Hematopoietic multipotent progenitor cell (in vitro differentiated cells): ENCODE measurements around the gene SMARCD2. TPM values are rescaled to one million over a fixed set of nuclear protein-coding genes. Genes with fewer than 3 reads are reported as not detected.

Experiments used
- DNase-seq, 3 donors: peaks; one replicate each; pipeline ENCODE4 v3.0.0-alpha.2; 2011 to 2015; ENCODE audit warnings: low read depth in 2 of 3, low spot score in 2 of 3
- total RNA-seq: library from RNA; depleted of rRNA; stranded (reverse); fragments of >200 nt; gene quantifications from one replicate; pipeline ENCODE4 v1.2.3, GENCODE V29; 2012

Gene SMARCD2
- total RNA-seq, 1 donor: 211 TPM

DNA sequence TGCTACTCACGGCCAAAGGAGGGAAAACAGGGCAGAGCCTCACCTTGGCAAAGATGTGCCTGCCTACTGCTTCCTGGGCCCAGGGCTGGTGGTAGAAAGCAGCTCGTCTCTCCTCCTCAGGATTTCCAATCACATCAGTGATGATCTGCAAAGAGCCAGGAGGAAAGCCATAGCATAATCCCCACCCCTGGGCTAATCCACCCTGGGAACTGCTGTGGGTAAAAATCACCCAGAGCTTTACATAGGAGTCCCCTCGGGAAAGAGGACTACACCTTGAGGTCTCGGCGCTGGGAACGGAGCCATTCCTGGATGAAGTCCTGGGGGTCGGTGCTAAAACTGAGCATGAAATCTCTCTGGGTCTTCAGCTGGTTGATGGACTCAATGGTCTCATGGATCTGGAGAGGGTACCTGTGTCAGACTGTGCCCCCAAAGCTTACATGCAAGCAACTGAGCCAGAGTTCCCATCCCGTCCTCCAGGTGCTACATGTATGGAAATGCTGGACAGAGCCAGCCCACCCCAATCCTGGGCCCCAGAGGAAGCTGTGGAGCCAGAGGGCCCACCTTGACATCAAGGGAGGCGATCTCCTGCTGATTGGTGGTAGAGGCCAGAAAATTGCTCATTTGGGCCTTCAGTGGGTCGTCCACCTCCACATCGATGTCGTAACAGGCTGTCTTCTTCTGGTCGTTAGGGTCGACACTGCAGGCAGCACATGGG lies 9.3 kb downstream of the SMARCD2 start:
- no peak for DNase-seq

DNA sequence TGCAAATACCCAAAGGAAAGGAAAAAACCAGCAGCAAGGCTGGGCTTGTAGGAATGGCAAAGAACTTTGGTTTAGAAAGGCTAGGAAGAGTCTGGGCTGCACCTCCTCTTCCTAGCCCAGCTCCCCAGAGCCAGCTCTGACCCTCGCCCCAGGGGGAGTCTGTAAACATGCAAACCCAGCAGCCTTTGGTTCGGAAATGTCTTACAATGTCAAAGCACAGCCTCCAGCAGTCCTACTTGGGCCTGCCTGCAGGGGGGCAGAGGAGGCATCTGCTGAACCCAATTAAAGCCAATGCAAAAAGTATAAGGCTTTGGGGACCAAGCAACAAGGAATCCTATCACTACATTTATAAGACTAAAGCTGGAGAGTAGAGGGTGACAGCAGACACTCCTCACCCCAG lies 10.0 kb downstream of the SMARCD2 start:
- no peak for DNase-seq

DNA sequence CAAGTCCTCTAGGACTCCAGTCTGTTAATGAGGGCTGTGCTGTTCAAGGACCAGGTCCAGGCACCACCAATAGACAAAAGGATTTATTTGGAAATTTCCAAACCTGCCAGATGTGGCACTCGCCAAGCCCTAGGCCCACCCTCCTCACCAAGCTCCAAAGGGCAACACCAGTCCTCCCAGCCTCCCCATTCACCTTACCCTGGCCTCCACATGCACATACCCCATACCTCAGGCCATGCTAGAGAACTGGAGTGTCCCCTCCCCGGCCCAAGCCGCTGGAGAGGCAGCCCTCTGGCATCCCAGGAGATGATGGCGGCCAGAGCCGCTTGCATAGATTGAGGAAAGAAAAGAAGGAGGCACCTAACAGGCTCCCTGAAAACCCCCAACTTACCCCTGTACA lies 10.5 kb downstream of the SMARCD2 start:
- no peak for DNase-seq

DNA sequence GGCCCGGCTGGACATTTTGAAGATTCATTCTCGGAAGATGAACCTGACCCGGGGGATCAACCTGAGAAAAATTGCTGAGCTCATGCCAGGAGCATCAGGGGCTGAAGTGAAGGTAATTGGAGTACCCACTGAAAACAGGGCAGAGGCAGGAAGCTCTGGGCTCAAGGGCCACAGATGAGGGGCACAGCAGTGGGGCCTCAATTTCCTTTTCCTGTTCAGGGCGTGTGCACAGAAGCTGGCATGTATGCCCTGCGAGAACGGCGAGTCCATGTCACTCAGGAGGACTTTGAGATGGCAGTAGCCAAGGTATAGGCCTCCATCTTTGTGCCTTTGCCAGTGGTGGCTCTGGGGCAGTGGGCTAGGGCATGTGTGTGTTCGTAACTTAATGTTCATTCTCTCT lies 11.0 kb downstream of the SMARCD2 start:
- DNase-seq: no peak

DNA sequence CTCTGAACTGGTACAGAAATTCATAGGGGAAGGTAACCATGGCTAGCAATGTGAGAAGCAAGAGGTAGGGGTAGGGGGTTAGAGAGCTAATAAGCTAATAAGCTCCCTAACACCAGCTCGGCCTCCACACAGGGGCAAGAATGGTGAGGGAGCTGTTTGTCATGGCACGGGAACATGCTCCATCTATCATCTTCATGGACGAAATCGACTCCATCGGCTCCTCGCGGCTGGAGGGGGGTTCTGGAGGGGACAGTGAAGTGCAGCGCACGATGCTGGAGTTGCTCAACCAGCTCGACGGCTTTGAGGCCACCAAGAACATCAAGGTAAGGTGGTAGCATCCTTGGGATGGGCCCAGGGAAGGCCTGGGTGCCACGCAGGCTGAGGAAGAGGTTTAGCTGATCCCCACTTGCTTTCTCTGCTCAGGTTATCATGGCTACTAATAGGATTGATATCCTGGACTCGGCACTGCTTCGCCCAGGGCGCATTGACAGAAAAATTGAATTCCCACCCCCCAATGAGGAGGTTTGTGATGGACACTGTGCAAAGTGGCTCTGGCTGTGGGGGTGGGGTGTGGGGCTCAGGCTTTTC lies 11.5 kb downstream of the SMARCD2 start:
- no peak for DNase-seq

DNA sequence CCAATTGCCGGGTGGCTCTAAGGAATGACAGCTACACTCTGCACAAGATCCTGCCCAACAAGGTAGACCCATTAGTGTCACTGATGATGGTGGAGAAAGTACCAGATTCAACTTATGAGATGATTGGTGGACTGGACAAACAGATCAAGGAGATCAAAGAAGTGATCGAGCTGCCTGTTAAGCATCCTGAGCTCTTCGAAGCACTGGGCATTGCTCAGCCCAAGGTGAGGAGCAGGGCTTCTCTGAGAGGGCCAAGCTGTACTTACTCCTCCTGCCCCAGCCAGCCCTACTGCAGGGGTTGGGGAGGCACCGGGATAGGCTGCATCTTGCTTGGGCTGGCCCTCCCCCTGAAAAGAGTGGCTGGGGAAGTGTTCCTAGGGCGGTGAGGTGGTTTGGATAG lies 12.2 kb downstream of the SMARCD2 start:
- no peak for DNase-seq

DNA sequence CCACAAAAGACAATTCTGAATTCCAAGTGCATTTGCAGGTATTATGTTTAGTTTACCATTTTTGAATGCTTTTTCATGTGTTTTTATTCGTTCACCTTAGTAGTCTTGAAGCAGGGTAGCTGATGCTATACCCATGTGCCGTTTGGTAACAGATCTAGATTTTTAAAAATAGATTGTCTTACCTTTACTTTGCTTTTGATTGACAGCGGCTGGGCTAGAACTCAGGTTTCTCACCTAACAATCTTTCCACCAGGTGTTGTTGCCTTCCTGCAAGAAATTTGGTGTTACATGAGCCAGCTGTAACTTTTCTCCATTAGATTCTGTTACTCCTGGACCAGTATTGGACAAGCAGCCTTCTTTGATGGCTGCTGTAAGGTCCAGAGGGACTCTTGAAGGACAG lies 13.5 kb downstream of the SMARCD2 start:
- no peak for DNase-seq

DNA sequence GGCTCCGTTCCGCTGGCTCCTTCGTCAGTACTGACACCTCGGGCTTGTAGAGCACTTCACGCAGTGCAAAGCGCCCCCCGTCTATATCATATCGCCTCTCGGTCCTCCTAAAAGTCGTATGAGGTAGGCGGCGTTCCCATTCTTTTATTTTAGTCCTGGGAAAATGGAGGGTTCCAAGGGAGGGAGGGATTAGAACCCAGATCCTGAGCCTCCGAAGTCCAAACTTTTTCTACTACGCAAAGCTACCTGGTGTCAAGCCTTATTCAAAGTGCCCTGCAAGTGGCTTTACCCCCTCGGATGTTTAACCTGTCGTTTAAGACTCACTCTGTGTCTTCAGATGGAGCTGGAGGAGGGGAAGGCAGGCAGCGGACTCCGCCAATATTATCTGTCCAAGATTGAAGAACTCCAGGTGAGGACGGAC lies 14.7 kb downstream of the SMARCD2 start:
- DNase-seq: no peak

DNA sequence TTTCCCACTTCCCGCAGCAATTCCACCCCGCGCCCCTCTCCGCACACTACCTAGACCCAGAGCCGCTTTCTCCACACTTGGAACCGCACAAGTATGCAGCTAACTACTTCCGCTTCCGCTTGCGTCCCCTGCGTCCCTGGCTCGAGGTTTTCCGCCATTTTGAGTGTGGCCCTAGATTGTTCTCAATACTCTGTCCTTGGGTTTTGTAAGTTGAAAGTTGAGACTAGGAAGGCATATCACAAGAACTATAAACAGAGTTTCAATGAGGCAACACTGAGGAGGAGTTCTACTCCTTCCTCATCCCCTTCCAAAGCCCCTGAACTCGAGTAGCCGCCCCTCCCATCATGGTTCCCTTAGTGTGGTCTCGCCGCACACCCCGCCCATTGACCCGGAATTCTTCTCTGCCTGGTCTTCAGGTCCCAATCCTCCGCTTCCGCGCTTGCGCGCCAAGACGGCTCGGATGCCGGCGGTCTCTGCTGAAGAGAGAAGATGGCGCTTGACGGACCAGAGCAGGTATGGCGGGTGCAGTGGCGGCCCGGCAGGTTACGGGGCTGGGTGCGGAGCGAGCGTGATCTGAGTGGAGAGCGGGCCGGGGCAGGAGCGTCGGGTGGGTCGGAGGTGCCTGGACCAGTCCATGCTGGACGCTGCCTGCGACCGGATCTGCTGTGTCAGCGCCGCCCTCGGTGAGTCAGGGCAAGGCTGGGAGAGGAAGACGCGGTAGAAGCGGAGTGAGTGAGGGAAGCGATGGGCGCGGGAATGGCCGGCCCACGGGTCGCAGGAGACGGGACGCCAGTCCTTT lies 15.3 kb downstream of the SMARCD2 start, which contains the start of the genes FTSJ3 and PSMC5:
TSS of gene FTSJ3 (minus strand) at position 662 of the 799 bp plus-strand sequence. CDS start 761 bp downstream, outside the sequence.
TSS of gene PSMC5 (plus strand) at position 430 of the 799 bp plus-strand sequence. CDS start at position 490, 60 bp downstream.
- DNase-seq: peak; percentile 91 to 98 (median 97)

DNA sequence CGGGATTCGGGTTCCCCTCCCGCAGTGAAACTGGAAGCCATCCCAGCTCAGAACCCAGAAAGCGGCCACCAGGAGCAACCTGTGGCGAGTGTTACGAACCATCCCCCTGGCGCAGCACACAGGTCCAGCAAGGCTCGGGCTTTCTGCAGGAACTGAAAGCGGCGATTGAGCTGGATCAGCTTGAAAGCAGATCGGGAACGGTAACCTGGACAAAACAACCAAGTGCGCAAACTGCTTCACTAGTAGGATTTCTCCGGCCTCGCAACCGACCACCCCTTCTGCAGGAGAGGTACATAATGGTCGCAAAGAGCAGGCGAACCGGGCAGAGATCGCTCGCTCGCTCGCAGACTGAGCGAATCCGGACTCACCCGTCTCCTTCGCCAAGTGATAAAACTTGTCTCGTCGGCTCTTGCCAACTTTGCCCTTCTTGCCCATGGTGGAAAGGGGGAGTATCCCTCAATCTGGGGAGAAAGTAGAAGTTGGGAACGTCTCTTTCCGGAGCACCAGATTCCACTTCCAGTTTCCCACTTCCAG lies 15.9 kb downstream of the SMARCD2 start:
- no peak for DNase-seq

DNA sequence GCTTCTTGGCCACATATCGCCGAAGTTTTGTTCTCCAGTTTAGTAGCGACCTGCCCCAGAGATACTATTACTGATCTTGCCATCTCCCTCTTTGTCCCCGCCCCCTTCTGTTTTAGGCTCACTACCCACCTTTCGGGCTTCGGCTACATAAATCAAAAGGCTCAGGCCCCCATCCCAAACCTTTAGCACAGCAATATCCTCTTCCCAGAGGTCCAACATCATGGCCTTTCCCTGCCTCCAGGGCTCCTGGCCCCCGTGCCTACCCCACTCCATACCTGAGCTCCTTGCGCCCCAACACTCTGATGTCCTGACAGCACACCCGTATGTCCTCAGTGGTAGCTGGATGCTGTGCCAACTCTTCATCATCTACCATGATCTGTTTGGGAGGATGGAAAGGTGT lies 18.1 kb downstream of the SMARCD2 start:
- DNase-seq: no peak

DNA sequence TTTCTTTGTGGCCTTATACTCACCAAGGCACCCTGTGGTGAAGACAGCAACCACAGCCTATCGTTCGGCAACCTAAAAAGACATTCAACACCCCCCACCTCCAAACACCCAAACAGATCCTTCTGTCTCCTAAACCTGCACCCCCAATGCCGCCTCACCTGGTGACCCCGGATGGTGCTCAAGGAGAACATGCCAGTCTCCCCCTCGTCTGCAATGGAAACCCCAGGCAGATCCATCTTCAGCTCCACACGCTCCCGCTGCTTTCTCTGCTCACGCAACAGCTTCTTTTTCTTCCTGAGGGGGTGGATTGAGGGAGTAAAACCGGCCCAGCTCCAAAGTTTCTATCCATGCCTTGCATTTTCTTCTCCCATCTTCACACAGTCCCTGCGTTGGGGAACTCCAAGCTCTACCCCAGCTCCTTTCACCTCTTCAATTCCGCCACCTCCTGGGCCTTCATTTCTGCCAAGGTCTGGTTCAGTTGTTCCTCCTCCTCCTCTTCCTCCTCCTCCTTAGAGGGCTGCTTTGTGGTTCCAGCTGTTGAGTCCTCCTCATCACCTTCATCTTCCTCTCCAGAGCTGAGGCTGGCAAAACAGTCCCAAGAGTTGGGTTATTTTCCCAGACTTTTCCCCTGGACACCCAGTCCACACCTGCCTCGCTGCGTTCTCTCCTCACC lies 18.7 kb downstream of the SMARCD2 start:
- no peak for DNase-seq

DNA sequence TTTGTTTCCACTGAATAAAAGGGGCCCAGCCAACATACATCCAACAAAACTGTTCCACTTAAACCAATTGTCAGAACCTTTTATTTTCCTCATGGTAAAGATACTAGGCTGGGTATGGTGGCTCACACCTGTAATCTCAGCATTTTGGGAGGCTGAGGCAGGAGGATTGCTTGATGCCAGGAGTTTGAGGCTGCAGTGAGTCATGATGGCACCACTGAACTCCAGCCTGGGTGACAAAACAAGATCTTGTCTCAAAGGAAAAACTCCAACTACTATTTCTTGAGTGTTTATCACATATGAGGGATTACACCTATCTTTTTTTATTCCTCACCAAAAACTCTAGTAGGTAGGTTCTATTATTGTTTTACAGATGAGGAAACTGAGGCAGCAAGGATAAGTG lies 19.9 kb downstream of the SMARCD2 start:
- DNase-seq: no peak

DNA sequence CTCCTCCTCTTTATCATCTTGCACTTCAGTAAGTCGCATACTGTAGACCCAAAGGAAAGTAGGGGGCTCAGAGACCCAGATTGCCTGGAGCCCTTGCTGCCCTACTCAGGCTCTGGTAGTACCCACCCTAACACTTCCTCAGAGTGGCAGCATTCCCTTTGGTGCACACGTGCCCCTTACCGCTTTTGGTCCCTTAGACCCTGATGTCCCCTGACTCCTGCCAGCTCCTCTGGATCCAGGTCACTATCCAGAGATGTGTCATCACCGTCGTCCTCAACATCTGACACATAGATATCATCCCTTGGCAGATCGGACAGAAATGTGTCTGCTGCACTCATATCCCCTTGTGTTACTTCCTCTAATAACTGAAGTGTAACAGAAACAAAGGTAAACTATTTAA lies 20.7 kb downstream of the SMARCD2 start:
- DNase-seq: no peak

DNA sequence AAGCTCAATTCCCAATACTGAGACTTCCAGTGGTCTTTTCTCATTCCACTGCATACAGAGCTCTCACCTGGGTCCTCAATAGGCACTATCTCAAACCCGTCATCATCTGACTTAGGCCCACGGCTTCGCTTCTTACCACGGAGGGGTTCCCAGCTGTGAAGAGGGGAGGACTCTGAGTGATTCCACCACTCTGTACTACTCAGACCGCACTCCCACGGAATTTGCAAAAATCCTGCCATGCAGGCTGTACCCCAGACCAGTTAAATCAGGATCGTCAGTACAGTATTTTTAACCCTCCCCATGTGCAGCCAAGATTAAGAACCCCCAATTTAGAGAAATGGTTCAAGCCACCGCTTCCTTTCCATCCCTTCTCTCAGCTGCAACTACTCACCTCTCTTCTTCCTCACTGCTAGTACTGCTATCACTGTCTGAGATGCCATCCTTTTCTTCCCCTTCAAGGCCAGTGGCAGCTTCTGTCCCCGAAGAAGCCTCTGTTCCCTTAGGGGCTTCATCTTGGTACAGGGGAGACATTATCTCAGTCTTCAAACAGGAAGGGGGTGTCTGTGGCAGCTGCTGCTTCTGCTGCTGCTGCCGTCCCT lies 21.4 kb downstream of the SMARCD2 start:
- no peak for DNase-seq

DNA sequence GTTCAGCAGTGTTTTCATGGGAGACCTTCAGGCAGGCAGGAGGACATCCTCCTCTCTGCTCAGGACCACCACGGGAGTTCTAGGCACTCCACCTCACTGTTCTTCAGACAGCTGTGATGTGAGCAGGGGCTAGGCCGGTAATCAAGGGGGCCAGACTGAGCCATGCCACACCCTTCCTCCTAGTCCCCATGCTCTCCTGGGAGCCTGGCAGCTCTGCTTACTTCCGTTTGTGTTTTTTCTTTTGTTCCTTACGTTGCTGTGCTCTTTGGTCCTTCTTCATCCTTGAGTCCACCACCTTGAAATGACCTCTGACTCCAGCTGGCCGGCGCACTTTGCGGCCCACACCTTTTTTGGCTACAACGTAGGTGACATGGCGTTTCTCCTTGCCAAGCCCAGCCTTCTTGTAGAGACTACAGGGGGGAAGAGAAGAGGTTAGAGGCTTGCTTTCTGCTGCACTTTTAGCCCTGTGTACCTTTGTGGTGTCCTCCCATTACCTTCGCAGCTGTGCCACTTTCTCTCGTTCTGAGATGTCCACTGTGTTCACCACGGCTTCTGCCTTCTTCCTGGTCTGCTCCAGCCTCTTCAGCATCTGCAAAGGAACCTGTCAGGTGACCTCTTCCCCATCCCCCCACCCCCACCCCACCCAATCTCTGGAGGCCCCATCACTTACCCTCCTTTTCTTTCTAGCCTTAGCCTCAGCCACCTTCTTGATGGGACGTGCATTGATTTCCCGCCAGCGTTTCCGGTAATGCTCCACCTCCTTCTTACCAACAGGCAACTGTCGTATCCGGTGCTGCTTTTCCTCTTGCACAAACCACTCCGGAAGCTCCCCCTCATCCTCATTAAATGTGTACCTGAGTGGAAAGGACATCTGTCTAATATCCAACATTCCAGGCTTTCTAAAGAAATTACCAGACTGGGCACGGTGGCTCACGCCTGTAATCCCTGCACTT lies 22.6 kb downstream of the SMARCD2 start:
- DNase-seq: no peak

DNA sequence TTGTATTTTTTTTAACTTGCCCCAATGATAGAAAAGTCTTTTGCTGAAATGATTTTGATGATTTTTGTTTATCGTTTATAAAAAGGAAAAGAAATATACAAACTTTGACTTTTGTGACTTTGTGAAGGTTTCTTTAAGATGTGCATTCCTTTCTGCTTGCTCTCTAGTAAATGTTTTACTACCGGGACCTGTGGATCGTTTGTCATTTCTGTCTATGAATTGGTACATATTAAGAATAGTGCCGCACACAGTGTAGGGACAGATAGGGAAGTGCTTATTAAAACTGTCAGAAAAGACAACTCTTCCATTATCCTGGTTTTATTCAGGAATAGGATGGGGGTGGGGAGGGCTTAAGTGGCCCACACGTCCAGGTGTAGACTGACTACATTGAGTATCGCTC lies 23.4 kb downstream of the SMARCD2 start:
- no peak for DNase-seq

DNA sequence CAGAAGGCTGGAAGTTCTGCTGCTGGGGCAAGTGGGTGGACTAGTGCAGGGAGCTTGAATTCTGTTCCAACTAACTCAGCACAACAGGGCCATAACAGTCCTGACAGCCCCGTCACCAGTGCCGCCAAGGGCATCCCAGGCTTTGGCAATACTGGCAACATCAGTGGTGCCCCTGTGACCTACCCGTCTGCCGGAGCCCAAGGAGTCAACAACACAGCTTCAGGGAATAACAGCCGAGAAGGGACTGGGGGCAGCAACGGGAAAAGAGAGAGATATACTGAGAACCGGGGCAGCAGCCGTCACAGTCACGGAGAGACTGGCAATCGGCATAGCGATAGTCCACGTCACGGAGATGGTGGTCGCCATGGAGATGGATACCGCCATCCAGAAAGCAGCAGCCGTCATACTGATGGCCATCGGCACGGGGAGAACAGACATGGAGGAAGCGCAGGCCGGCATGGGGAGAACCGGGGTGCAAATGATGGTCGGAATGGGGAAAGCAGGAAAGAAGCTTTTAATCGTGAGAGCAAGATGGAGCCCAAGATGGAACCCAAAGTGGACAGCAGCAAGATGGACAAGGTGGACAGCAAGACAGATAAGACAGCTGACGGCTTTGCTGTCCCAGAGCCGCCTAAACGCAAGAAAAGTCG lies 24.6 kb downstream of the SMARCD2 start:
- DNase-seq: no peak

DNA sequence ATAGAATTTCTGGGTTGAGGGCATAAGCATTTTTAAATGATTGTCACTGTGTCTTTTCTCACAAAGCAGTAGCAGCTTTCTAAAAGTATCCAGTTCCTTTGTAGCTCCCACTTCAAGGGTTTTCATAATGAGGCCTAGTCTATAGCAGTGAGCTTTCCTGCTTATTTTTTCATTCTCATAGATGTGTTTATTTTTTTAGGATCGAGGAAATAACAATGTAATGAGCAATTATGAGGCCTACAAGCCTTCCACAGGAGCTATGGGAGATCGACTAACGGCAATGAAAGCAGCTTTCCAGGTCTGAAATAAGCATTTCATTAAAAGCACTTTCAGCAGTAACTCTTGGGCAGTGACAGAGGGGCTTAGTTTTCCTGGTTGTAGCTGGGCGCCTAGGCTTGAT lies 25.8 kb downstream of the SMARCD2 start:
- no peak for DNase-seq
